ENCODE measurements around the gene FAM98A. TPM values are rescaled to one million over a fixed set of nuclear protein-coding genes. Genes with fewer than 3 reads are reported as not detected.

The FAM98A gene
- polyA plus RNA-seq, 1 of the 3 experiments (the other 2 are of a cell fraction), result 231 TPM

- TF ChIP-seq PBX3 (IDR thresholded peaks at IDR 0.05), result no peak
- TF ChIP-seq FOSL2 (IDR thresholded peaks at IDR 0.05; ENCODE audit: borderline replicate concordance, low read depth), result no peak
- TF ChIP-seq ELF1 (IDR thresholded peaks at IDR 0.05), result no peak
- TF ChIP-seq JUND (IDR thresholded peaks at IDR 0.05), result no peak
- TF ChIP-seq IRF3 (IDR thresholded peaks at IDR 0.05; ENCODE audit: low read depth, low read length), result no peak
- no peak for TF ChIP-seq GATA2 (CRISPR knock-in tag; IDR thresholded peaks at IDR 0.05)
- no peak for TF ChIP-seq TAF1 (IDR thresholded peaks at IDR 0.05; ENCODE audit: borderline replicate concordance, low read depth, low read length)
- TF ChIP-seq GABPA (IDR thresholded peaks at IDR 0.05; ENCODE audit: low read depth), result no peak
- TF ChIP-seq YY1 (IDR thresholded peaks at IDR 0.05; ENCODE audit: low read depth), result no peak
- no peak for TF ChIP-seq RFX5 (IDR thresholded peaks at IDR 0.05; ENCODE audit: low read length)
Observed at GRCh38 chr2:33589444-33589843, 9.7 kb downstream of the FAM98A start (continued).

GRCh38 chr2:33588232-33588631 is 10.9 kb downstream of the FAM98A start:
- CTCF ChIA-PET, result interaction anchor here (0.7 kb wide), 1 partner anchor 11 kb away, joined by 3 read pairs; the partner anchor contains the start of gene FAM98A

More at GRCh38 chr2:33588232-33588631, 10.9 kb downstream of the FAM98A start:
- no peaks in the 10 kb centered on the region for H3K27me3 ChIP-seq (ENCODE audit: insufficient read depth)
- no peak overlapping the region for H3K27ac ChIP-seq (ENCODE audit: low read depth in 2 of 2, low read length in 1 of 2)
- POLR2A ChIA-PET, result no interaction called here
- H3K9me2 ChIP-seq, result no peaks in the 10 kb centered on the region
- no peak overlapping the region for H3K4me2 ChIP-seq
- no peak overlapping the region for H2AFZ ChIP-seq (ENCODE audit: low read depth)
- no peak for TF ChIP-seq SIN3A (IDR thresholded peaks at IDR 0.05; ENCODE audit: borderline replicate concordance, low read depth, low read length)
- no peak for TF ChIP-seq NRF1 (IDR thresholded peaks at IDR 0.05; ENCODE audit: low read depth, low read length)
- no peak for TF ChIP-seq TEAD4 (IDR thresholded peaks at IDR 0.05; ENCODE audit: borderline replicate concordance, insufficient read depth)
- TF ChIP-seq IRF3 (IDR thresholded peaks at IDR 0.05; ENCODE audit: low read depth, low read length), result no peak
- TF ChIP-seq TAF1 (IDR thresholded peaks at IDR 0.05; ENCODE audit: borderline replicate concordance, low read depth, low read length), result no peak
- DNase-seq, result no peak
- no peaks in the 10 kb centered on the region; a peak in 1 of 4 replicates for H3K4me1 ChIP-seq (ENCODE audit: control insufficient read depth in 1 of 2, insufficient read depth in 2 of 2, low read depth in 1 of 2, low read length in 1 of 2)
- H3K9me3 ChIP-seq, result no peaks in the 10 kb centered on the region
- peaks cover 6% of the 10 kb centered on the region; the same call in 1 of the 2 replicates for H3K79me2 ChIP-seq (ENCODE audit: insufficient read depth)
- H3K9ac ChIP-seq, result no peak overlapping the region
- H4K20me1 ChIP-seq (ENCODE audit: insufficient read depth), result no peaks in the 10 kb centered on the region
- no peak overlapping the region for H3K4me3 ChIP-seq (ENCODE audit: low read depth in 2 of 2, low read length in 1 of 2)
- WGBS (ENCODE audit: low lambda C conversion rate), result 78% methylated on average over 2 of the region's 2 CpGs
- H3K36me3 ChIP-seq (replicated peaks in 1 of 2; ENCODE audit: control insufficient read depth in 1 of 2, insufficient read depth in 2 of 2, low read length in 1 of 2), result peaks cover 75 to 92% of the 10 kb centered on the region in 2 experiments
- peaks cover 12% of the 10 kb centered on the region for H3F3A ChIP-seq (replicated peaks; ENCODE audit: insufficient read depth)

Measured in SK-N-SH (cell line).